ENCODE results near the gene RNPS1.

- TF ChIP-seq CTCF (conservative IDR thresholded peaks at IDR 0.05; ENCODE audit: low read depth in 2 of 2) (no peak), EZH2 (IDR thresholded peaks at IDR 0.05; ENCODE audit: low read depth, unreplicated experiment) (no peak)
Observed at GRCh38 chr16:2229632-2230250, 38.2 kb downstream of the RNPS1 start.

All from GM23338 (cell line).